Left cardiac atrium (tissue), 4 donors: Measurements from ENCODE around the gene CAMK2A. TPM values are rescaled to one million over a fixed set of nuclear protein-coding genes. Genes with fewer than 3 reads are reported as not detected.

ENCODE experiments used
- ATAC-seq, 2 donors: fragments of 200-7000 bp; cut with Tn5 transposase; one replicate each; pipeline ENCODE4 v1.9.1; 2020; ENCODE audit warnings: mild to moderate bottlenecking in 2 of 2, moderate library complexity in 2 of 2
- DNase-seq: peaks from one replicate; pipeline ENCODE4 v3.0.0-alpha.2; 2020
- intact Hi-C, 2 donors: fragments of 100-400 bp; cut with DNase I; formaldehyde crosslinking; loops; one replicate each; pipeline versions ENCODE4 v1.14.1 to v1.15.1; 2022 to 2023
- total RNA-seq, 2 donors: library from RNA; stranded (reverse); fragmentation: NEBNext Ultra II Directional; extraction: Animal tissue kit (Norgen Biotek cat#: 25700); gene quantifications; one replicate each; pipeline ENCODE4 v1.2.1, GENCODE V29; 2021
- donor health status: DM: no; HTN: yes; CAD: no.
- donor health status: DM: no; HTN: yes; CAD: no; lungs with severe emphysema.
- donor health status: DM: yes; HTN: yes; CAD: no.
- donor health status: Dilated cardiomyopathy.

Gene CAMK2A
- total RNA-seq, 2 donors from 2014 or later: 10.8 to 16.3 TPM

GRCh38 chr5:150288361-150288760, 1.2 kb downstream of the CAMK2A start:
- intact Hi-C loops: no loop called here
- no peak for ATAC-seq
- DNase-seq: no peak

GRCh38 chr5:150286820-150287219, 2.8 kb downstream of the CAMK2A start:
- no peak for DNase-seq
- intact Hi-C loops: no loop called here
- peak; percentile 16 to 47 for ATAC-seq

GRCh38 chr5:150285114-150285513, 4.5 kb downstream of the CAMK2A start:
- no peak for ATAC-seq
- no peak for DNase-seq
- intact Hi-C loops: no loop called here

- ATAC-seq (no peak), DNase-seq (no peak)
- intact Hi-C loops: no loop called here
Observed at GRCh38 chr5:150284311-150284710, 5.3 kb downstream of the CAMK2A start.

- intact Hi-C loops: no loop called here
- ATAC-seq (no peak), DNase-seq (no peak)
Observed at GRCh38 chr5:150283904-150284303, 5.7 kb downstream of the CAMK2A start.

GRCh38 chr5:150281987-150282386, 7.6 kb downstream of the CAMK2A start:
- DNase-seq: no peak
- intact Hi-C loops: no loop called here
- ATAC-seq: no peak

- DNase-seq (no peak), ATAC-seq (peak in 1 of 2 donors; percentile 58)
- intact Hi-C loops: no loop called here
Observed at GRCh38 chr5:150279330-150280020, 10.1 kb downstream of the CAMK2A start.

- intact Hi-C loops: no loop called here
- DNase-seq (no peak), ATAC-seq (no peak)
Observed at GRCh38 chr5:150278916-150279315, 10.7 kb downstream of the CAMK2A start.

- intact Hi-C loops: no loop called here
- no peak for DNase-seq
- ATAC-seq: no peak
Observed at GRCh38 chr5:150278046-150278730, 11.4 kb downstream of the CAMK2A start.

GRCh38 chr5:150277043-150277442, 12.5 kb downstream of the CAMK2A start:
- no peak for ATAC-seq
- intact Hi-C loops: no loop called here
- DNase-seq: no peak

GRCh38 chr5:150274811-150275210, 14.8 kb downstream of the CAMK2A start:
- DNase-seq (no peak), ATAC-seq (no peak)
- intact Hi-C loops: loop anchor here (2.0 to 5.0 kb wide), 2 partner anchors 68 to 157 kb away; no protein-coding TSS in a partner anchor

GRCh38 chr5:150272531-150272930, 17.0 kb downstream of the CAMK2A start:
- DNase-seq: no peak
- intact Hi-C loops: loop anchor here in 1 of 2 donors (5.0 kb wide), 1 partner anchor 160 kb away; no protein-coding TSS in a partner anchor
- peak in 1 of 2 donors; percentile 35 for ATAC-seq

- ATAC-seq: no peak
- intact Hi-C loops: loop anchor here in 1 of 2 donors (5.0 kb wide), 1 partner anchor 160 kb away; no protein-coding TSS in a partner anchor
- DNase-seq: no peak
Observed at GRCh38 chr5:150271923-150272322, 17.6 kb downstream of the CAMK2A start.

- intact Hi-C loops: loop anchor here in 1 of 2 donors (5.0 kb wide), 1 partner anchor 161 kb away; no protein-coding TSS in a partner anchor
- ATAC-seq (no peak), DNase-seq (no peak)
Observed at GRCh38 chr5:150271296-150271692, 18.3 kb downstream of the CAMK2A start.

GRCh38 chr5:150270541-150271295, 18.9 kb downstream of the CAMK2A start:
- ATAC-seq (peak; percentile 45 to 77), DNase-seq (no peak)
- intact Hi-C loops: loop anchor here in 1 of 2 donors (5.0 kb wide), 1 partner anchor 162 kb away; no protein-coding TSS in a partner anchor

GRCh38 chr5:150266871-150267291, 22.7 kb downstream of the CAMK2A start:
- intact Hi-C loops: no loop called here
- ATAC-seq (no peak), DNase-seq (no peak)

GRCh38 chr5:150265870-150266383, 23.6 kb downstream of the CAMK2A start:
- ATAC-seq (no peak), DNase-seq (no peak)
- intact Hi-C loops: no loop called here

- no peak for ATAC-seq
- intact Hi-C loops: no loop called here
- DNase-seq: no peak
Observed at GRCh38 chr5:150264667-150265603, 24.6 kb downstream of the CAMK2A start.
